GM12874 (cell line): Measurements from ENCODE around the gene FAM124A.

Experiments
- CTCF ChIP-seq: IDR thresholded peaks from 2 replicates; pipeline ENCODE4 v1.5.1; 2011; ENCODE audit warnings: low read depth, mild to moderate bottlenecking, control low read depth, low read length, moderate library complexity; ENCODE audit not compliant: insufficient read depth

FAM124A gene

GRCh38 chr13:51202477-51203046 is 19.6 kb upstream of the FAM124A start:
- TF ChIP-seq CTCF: no peak

GRCh38 chr13:51206584-51206983 is 15.6 kb upstream of the FAM124A start:
- no peak for TF ChIP-seq CTCF

GRCh38 chr13:51207881-51208280 is 14.3 kb upstream of the FAM124A start:
- TF ChIP-seq CTCF: no peak

- no peak for TF ChIP-seq CTCF
Observed at GRCh38 chr13:51208716-51209115, 13.5 kb upstream of the FAM124A start.

- TF ChIP-seq CTCF: no peak
Observed at GRCh38 chr13:51211910-51212309, 10.3 kb upstream of the FAM124A start.

GRCh38 chr13:51212758-51213157 is 9.4 kb upstream of the FAM124A start:
- TF ChIP-seq CTCF: no peak

GRCh38 chr13:51213173-51213728 is 8.9 kb upstream of the FAM124A start:
- no peak for TF ChIP-seq CTCF

- TF ChIP-seq CTCF: no peak
Observed at GRCh38 chr13:51218626-51219025, 3.6 kb upstream of the FAM124A start.
